ENCODE results near the gene PRDM5.

The PRDM5 gene

DNA sequence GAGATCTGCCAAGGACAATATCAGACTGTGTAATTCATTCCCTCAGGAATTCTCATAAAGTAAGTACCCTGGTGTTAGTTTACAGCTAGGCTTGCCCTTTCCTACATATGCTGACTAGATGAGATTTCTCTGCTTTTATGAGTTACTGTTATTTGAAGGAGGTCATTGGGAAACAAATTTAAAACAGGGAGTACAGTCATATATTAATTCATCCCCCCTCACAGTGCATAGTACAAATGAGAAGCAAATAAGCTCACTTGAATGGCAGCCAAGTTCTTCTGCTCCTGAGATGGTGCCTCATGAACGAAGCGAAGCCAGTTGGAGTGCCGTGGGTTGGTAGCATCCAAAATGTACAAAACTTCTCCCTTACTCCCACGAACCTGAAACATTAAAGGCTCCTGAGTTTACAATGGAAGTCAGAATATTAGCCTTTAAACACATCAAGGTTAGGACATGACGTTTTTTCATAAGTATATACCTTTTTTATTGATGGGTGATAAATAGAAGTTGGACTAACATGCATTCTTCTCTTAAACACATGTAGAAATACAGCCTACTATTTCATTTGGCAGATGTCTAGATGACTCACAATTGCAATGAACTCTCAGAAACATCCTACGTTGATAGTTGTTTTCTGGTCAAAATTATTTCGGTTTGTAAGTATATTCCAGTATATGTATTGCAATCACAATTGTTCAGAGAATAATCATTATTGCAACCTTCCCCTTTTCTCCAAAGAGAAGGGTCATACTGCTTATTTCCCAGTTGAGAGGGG, 69.2 kb downstream of the PRDM5 start:
- no peak for DNase-seq

DNA sequence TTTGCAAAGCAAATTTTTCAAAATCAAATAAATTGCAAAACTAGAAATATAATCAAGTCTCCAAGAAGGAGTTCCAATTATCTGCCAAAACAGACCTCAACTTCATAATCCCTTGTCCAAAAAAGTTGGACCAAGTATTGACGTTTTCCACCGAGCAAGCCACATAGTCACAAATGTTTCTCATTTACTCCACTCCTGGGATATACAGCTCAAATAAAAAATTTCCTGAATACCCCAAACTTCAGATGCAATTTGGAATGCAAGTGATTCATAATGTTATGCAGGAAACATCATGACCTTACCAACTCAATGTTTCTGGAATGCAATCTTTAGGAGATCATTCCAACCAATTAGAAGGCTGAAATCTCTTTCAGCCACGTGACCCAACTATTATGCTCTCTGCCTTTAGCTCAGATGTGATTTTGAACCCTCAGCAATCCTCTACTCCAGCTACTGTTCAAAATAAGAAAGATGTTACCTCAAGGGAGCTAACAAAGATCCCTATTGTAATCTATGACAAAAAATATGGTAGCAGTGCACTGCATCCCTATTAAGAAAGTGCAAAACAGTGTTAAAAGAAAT, 72.4 kb downstream of the PRDM5 start:
- no peak for DNase-seq

DNA sequence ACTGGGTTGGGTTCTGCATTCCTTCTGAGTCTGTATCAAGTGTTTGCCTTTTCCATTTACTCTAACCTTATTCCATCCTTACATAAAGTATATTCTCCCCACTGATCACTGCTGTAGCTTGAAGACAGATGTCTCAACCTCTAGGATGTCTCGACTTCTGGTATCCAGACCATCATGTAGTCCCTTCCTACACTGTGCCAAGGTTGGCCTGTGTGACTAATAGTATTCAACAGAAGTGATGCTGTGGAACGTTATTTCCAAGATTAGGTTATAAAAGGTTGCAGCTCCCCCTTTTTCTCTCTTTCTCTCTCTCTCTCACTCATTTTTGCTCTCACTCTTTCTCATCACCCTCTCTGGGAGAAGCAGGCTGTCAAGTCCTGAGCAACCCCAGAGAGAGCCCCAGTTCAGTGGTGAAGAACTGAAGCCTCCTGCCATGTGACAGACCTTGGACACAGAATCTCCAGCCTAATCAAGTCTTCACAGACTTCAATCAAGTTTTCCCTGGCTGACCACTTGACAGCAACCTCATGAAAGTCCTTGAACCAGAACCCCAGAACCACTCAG, 75.4 kb downstream of the PRDM5 start:
- no peak for DNase-seq

DNA sequence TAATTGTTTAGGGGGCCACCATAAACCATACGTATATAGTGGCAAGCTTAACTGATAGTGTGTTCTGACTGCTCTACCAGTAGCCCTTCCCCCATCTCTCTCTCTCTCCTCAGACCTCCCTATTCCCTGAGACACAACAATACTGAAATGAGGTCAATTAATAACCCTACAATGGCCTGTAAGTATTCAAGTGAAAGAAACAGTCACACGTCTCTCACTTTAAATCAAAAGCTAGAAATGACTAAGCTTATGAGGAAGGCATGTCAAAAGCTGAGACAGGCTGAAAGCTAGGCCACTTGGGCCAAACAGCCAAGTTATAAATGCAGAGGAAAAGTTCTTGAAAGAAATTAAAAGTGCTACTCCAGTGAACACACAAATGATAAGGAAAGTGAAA, 78.0 kb downstream of the PRDM5 start:
- DNase-seq, result no peak

DNA sequence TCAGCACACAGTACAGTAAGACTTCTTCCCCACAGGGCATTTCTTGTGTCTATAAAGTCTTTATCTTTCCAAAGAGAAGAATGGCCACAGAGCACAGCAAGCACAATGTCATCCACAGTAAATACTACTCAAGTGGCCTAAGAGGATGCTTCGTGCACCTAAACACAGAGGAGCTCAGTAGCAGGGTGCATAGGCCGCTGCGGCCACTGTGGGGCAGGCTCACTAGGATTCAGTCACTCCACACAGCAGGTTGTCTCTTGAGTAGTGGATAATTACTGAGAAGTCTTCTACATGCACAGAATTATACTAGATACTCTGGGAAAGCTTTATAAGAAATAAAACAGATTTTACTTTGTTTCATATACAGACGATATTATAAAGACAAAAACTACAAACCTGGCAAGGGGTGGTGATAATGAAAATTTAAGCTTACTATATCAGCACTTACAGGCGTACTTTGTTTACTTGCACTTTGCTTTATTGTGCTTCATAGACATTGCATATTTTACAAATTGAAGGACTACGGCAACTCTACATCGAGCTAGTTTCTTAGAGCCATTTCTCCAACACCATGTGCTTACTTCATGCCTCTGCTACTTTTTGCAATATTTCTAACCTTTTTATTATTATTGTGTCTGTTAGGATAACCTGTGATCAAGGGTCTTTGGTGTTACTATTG, 78.5 kb downstream of the PRDM5 start:
- peak; percentile 65 for DNase-seq

DNA sequence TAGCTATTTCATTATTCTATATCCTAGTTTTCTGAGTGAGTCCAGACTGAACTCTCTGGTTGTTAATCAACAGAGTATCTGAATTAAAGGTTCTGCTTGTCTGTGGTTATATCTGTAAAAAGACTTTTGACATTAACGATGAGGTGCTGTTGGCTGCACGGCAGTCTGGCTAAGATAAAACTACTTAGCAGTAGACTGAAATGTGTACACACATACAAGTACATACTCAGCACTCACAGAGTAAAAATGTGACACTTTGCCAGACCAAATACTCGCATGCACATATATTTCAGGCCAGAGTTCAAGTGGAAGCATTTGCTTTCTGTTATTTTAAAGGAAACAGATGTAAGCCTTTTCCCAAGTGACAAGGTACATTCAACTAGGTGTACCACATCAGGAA, 80.5 kb downstream of the PRDM5 start:
- peak; percentile 41 for DNase-seq

DNA sequence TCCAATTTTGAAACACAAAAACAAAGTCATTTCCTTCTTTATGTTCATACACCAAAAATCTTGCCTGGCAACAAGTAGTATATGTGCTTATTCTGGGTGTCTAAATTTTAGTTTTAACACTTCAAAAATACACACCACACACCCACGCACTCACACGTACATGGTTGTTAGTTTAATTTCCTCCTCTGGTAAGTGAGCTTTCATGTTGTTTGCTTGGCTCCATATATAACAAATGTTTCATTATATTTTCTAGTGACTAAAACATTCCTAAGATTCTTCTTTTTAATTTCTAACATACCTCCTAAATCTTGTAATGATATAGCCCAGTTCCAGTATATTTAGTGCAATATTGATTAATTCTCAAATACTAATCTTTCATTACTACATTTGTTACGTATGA, 80.9 kb downstream of the PRDM5 start:
- no peak for DNase-seq

DNA sequence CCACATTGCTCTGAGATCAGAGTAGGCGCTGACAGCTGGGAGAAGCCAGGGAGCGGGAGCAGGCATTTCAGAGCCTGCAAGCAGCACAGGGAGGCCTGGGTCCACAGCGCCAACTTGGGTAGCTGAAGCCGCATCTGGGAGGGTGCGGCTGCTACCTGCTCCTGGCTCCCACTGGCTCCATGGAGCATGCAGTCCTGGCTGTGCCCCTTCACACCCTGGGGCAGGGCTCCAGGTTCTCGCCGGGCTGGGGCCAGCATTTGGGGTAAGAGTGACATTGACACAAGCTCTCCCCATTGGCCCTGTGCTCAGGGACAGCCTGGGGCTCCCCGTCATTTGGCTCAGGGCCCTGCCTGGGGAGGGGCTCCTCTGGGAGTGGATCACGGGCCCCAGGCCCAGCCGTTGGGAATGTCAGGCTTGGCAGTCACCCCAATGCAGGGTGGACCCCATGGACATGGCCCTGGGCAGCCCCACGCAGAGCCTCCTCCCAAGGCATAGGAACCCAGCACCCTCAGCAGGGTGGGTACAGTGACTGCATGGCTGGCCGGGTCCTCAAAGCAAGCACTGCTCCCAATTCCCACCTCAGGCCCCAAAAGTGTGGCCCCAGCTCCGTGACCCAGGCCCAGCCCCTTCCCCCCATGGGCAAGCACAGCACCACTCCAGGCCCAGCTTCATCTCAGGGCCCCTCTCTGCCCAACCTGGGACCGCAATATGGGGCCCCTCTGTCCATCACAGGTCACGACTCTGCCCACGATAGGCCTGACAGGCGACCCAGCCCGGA, 82.4 kb downstream of the PRDM5 start:
- DNase-seq, result no peak

DNA sequence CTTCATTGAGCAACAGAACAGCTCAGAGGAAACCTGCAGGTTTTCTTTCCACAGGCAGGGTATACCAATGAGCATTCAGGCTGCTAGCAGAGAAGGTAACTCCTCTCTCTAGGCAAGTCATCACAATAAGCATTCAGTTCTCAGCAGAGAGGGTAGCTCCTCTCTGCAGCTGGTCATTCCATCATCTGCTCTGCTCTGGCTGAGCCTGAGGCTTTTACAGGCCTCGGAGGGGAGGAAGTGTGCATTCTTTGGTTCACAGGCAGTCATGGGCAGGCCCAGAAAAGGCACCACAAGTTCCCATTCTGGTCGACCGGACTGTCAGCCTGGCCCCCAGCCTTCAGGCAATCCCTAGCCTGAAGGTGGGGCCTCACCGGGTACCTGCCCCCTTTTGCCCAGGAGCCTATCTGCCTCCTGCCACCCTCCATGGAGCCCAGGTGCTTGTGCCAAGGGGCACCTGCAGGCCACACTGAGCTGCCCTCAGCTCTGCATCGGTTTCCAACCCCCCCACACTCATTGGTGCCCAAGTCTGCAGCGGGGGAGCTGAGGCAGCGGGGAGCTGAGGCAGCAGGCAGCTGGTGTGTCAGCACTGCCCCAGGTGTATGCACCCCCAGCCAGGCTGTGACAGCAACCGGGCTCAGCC, 83.1 kb downstream of the PRDM5 start:
- DNase-seq, result no peak

DNA sequence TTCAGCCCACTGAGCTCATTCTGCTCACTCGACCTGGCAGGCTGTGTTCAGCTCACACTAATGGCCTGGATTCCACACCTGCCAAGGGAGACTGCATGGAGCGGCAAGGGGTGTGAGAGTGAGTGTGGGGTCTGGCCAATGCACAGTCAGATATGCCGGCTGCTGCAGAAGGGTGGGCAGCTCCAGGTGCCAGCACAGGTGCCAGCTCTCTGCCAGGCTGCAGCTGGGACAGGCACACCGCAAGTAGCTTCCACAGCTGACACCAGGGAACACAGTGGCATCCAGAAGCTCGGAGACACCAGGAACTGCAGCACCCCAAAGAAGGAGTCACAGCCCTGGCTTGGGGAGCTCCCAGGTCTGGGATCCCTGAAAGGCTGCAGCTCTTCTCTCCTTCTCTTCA, 83.7 kb downstream of the PRDM5 start:
- DNase-seq, result no peak

DNA sequence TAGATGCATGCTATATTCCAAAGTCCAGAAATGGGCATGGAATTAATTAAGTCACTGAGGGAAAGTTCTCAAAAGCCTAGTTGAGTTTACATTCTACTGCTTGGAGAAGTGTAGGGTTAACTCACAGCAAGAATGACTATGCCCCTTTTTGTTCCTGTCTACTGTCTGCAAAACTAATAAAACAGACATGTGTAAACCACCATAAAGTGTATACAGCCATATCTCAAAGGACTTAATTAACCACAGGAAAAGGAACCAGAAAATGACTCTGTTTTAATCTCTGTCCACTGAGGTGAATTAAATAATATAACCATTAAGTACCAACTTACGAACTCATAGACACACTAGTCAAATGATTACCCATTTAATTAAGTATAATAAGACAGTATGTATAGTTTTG, 84.9 kb downstream of the PRDM5 start:
- DNase-seq, result no peak

DNA sequence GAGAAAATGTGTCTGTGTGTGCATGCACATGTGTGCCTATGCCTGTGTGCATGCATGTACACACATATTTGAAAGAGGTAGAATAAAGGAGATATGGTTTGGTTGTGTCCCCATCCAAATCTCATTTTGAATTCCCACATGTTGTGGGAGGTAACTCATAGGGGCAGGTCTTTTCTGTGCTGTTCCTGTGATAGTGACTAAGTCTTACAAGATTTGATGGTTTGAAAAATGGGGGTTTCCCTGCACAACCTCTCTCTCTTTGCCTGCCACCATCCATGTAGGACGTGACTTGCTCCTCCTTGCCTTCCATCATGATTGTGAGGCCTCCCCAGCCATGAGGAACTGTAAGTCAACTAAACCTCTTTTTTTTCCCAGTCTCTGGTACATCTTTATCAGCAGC, 87.2 kb downstream of the PRDM5 start:
- DNase-seq, result no peak

DNA sequence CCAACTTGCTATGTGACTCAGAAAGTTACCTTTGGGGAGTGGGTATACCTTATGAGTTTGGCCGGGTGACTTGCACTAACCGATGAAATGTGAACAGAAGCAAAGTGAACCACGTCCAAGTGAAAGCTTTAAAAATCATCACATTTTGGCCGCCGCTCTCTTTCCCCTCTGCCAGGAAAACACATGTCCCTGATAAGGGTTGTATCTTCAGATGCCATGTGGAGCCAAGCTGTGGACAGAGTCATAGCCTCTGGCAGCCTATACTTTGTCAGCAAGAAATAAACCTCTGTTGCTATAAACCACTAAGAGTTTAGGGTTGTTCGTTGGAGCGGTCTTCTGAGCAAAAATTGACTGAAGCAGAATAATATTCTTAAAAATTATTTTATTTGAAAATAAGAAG, 92.3 kb downstream of the PRDM5 start:
- no peak for DNase-seq

DNA sequence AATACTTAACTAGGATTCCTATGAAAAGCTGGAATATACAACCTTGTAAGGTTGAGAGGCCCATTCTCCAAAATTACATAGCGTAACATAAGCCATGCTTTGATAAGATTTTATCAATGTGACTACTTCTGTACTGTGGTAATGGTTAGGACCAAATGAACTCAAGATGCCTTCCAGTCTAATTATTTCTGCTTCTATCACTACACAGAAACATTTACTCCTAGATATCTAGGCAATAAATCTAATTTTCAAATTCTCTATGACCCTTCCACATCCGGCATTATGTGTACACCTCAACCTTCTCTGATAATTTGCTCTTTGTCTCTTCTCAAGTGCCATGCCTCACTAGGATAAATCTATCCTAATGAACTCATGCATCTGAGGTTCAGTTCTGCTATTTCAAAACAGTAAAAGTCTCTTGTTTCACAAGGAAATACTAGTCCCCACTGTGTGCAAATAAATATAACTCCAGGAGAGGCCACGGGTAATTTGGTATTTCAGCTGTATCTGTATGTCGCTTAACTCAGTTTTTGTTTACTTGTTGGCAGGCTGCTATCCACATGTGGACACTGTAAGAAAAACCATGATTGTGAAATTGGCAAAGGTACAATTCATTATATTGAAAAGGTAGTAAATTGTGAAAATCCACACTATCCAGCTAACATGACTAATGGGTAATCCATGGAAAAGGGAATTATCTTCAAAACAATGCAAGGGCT, 93.3 kb downstream of the PRDM5 start:
- no peak for DNase-seq

DNA sequence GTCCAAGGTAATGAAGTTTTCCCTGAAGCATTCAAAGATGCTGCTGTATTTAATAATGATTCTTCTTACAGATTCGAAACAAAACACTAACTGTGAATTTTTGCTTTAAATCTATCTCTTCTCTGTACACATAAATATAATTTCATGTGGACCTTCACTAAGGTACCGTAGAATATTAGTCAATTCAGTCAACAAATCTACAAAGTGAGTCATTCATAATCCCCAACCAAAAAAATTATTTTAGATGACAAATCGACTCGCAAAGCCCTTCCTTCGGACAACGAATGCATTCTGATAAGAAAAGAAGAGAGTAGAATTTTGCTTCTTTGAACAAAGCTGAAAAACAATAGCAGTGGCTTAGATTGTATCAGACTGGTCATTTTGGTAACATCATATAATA, 95.7 kb downstream of the PRDM5 start:
- DNase-seq, result no peak

DNA sequence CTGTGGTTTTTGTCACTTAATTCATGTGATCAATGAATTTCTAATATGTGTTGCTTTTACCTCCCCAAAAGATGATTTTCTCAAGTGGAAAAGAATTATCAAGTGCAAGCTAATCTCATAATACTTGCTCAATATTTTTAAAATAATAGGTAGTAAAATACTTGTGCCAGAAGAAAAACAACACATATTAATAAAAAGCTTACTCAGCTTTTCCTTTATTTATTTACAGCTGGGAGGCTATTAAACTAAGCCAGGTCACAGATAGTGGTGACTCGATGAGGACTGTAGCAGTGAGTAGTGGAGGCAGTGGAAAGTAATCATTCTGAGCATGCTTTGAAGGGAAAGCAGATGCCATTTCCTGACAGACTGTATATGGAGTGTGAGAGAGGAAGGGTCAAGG, 96.1 kb downstream of the PRDM5 start:
- no peak for DNase-seq

DNA sequence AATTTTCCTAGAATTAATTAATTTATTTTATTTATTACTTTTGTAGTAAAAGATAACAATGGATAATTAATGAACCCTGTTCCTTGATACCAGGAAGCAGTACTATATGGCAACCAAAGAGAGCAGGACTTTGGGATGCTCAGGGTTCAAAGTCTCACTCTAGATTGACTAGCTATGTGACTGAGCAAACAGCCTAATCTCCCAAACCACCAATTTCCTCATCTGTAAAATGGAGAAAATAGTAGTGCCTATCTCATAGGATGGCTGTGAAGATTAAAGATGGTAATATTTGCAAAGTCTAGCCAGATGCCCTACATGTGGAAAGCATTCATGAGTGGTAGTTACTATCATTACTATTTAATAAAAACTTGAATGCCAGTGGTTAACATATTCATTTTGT, 97.6 kb downstream of the PRDM5 start:
- DNase-seq, result no peak

DNA sequence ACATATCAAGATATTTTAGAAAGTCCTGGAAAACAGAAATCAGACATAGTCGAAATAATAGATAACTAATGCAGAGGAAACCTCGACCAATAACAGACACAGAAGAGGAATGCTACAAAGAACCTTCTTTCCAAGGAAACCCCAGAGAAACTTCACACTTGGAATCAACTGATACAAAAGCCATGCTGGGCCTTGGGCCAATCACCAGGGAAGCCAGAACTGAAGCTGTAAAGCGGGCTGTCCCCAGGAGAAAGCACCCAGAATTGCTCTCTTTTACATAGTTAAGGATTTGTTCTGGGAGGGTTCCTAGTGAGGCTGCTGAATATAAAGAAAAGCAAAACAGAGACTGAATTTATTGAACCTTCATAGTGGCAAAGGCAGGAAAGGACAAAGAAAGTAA, 100.5 kb downstream of the PRDM5 start:
- no peak for DNase-seq

DNA sequence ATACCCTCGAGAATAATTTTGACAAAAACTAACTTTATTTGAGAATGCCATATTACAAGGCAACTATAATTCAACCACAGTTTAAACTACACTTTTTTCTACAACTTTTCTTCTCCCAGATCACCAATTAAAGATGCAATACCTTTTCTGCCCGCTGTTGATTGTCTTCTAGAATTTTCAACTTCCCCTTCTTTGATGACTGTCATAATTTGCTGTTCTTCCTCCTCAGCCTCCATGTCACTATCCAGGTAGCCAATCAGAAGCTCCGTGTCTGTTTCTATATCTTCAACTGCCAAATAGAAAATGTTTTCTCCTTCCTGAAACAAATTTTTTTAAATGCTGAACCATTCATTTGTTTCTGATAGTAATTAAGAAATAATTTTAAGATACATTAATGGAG, 101.5 kb downstream of the PRDM5 start:
- DNase-seq, result no peak

DNA sequence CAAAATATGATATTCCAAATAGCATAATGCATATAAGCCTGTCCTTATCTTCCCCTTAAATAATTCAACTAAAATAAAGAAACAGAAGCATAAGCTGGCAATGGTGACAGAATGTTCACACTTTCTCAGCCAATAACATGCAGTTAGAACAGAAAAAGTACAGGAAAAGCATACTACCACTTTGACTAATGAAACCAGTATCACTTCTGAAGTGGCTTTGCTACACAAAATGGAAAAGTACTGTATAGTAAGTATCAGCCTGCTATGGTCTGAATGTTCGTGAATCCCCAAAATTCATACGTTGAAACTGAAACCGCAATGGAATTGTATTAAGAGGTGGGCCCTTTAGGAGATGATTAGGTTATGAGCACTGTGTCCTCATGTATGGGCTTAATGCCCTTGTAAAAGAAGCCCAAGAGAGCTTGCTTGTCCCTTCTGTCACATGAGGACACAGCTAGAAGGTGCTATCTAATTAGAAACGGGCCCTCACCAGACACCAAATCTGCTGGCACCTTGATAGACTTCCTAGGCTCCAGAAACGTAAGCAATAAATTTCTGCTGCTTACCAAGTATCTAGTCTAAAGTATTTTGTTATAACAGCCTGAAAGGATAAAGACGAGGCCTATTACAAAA, 102.6 kb downstream of the PRDM5 start:
- no peak for DNase-seq

DNA sequence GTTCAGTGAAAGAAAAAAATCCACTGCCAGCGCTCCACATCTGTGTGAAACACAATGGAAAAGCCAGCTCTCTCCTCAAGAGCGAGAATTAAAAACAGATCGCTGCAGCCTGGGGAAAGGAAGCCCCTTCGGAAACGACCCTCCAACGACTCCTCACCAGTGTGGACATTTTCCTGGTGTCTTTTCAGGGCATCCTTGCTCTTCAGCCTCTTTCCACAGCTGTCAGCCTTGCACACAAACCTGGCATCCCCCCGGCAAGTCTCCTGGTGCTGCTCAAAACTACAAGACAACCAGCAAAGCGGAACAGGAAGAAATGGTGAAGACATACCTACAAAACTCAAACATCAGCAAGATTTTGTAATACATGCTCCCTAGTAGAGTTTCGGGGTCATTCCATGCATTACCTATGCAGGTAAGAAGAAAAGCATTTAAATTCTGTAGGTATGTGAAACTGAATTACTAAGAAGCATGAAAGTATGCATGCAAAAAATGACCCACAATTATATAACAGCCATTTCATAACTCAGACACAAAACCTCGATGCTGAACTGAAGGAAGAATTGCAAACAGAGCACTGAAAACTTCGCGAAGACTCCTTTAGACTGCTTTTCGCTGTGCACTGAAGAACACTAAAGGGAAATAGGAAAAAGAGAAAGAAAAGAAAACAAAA, 106.1 kb downstream of the PRDM5 start:
- no peak for DNase-seq
